A549 (cell line): ENCODE measurements around the gene MYRIP. TPM values are rescaled to one million over a fixed set of nuclear protein-coding genes. Genes with fewer than 3 reads are reported as not detected.

Source experiments
- ATAC-seq, 2 experiments: fragments of 200-7000 bp in 1 of 2; fragments of >200 bp in 1 of 2; cut with Nextera tagmentation in 1 of 2; cut with Tn5 transposase in 1 of 2; 3 replicates each; pipeline versions ENCODE4 v1.8.0 to v1.9.1; 2018 to 2020; ENCODE audit warnings: mild to moderate bottlenecking in 1 of 2, moderate library complexity in 1 of 2
- CTCF ChIA-PET: fragments of 300-600 bp; sonication (Branson Sonifier 250); formaldehyde crosslinking; extraction: SDS; loops from one replicate; lab custom pipeline; 2021; ENCODE audit warnings: antibody characterized with exemption, inconsistent platforms; lab: Yijun Ruan, JAX
- POLR2A ChIA-PET: fragments of 350-600 bp; formaldehyde crosslinking; extraction: SDS; loops from one replicate; lab custom pipeline; 2021; ENCODE audit warnings: antibody characterized with exemption, inconsistent platforms; lab: Yijun Ruan, JAX
- DNase-seq, 2 experiments: peaks; one replicate each; pipeline versions ENCODE4 v3.0.0 to v3.0.0-alpha.2; 2011 to 2016; ENCODE audit warnings: low read depth in 1 of 2, low spot score in 1 of 2
- FAIRE-seq: peaks from 2 replicates; lab custom pipeline; 2011; peaks lifted over from hg19 to GRCh38; lab: Jason Lieb, UNC
- H3K27ac ChIP-seq, 2 experiments: fragments of >200 bp; sonication (Bioruptor Twin); formaldehyde crosslinking; 3 replicates each; pipeline ENCODE4 v1.5.1; 2016 to 2017
- H3K4me1 ChIP-seq: fragments of >200 bp; sonication (Bioruptor Twin); formaldehyde crosslinking; 3 replicates; pipeline ENCODE4 v1.6.1; 2016
- H3K4me2 ChIP-seq: fragments of >200 bp; sonication (Bioruptor Twin); formaldehyde crosslinking; 3 replicates; pipeline ENCODE4 v1.6.1; 2016
- H3K4me3 ChIP-seq: fragments of >200 bp; sonication (Bioruptor Twin); formaldehyde crosslinking; 3 replicates; pipeline ENCODE4 v1.5.1; 2016
- H3K9me3 ChIP-seq: fragments of >200 bp; sonication (Bioruptor Twin); formaldehyde crosslinking; 3 replicates; pipeline ENCODE4 v1.6.1; 2016
- BHLHE40 ChIP-seq: IDR thresholded peaks from 2 replicates; pipeline ENCODE4 v1.6.1; 2012; ENCODE audit warnings: low read depth, low read length, inconsistent platforms
- CBX2 ChIP-seq: fragments of 200-600 bp; sonication (generic); IDR thresholded peaks from 2 replicates; pipeline ENCODE4 v1.6.1; 2016; ENCODE audit warnings: low read depth, mild to moderate bottlenecking, borderline replicate concordance
- CBX8 ChIP-seq: fragments of 200-600 bp; sonication (generic); IDR thresholded peaks from 2 replicates; pipeline ENCODE4 v1.6.1; 2016
- CHD2 ChIP-seq: fragments of 150-350 bp; IDR thresholded peaks from 2 replicates; pipeline ENCODE4 v1.6.1; 2014; ENCODE audit warnings: low read length; ENCODE audit not compliant: partially characterized antibody
- EHMT2 ChIP-seq: fragments of 200-600 bp; sonication (generic); IDR thresholded peaks from 2 replicates; pipeline ENCODE4 v1.6.1; 2016; ENCODE audit warnings: antibody characterized with exemption, low read depth, mild to moderate bottlenecking, moderate library complexity
- EP300 ChIP-seq, 2 experiments: fragments of >200 bp; sonication (Bioruptor Twin); formaldehyde crosslinking; IDR thresholded peaks; 2 replicates in 1 of 2; 3 replicates in 1 of 2; pipeline ENCODE4 v1.6.1; 2016 to 2017
- FOXS1 ChIP-seq: fragments of 250-450 bp; sonication (Bioruptor Pico); IDR thresholded peaks from 2 replicates; pipeline ENCODE4 v1.5.0; 2020; ENCODE audit warnings: mild to moderate bottlenecking, moderate library complexity
- GATA3 ChIP-seq: IDR thresholded peaks from 2 replicates; pipeline ENCODE4 v1.6.1; 2012; ENCODE audit warnings: borderline replicate concordance
- HES2 ChIP-seq: fragments of >200 bp; sonication (Bioruptor Twin); formaldehyde crosslinking; IDR thresholded peaks from 2 replicates; pipeline ENCODE4 v1.6.1; 2016
- HOXA7 ChIP-seq: fragments of 250-450 bp; sonication (Bioruptor Pico); IDR thresholded peaks from 2 replicates; pipeline ENCODE4 v1.5.0; 2020; ENCODE audit warnings: mild to moderate bottlenecking, moderate library complexity
- HOXB13 ChIP-seq: fragments of 250-450 bp; sonication (Bioruptor Pico); IDR thresholded peaks from 2 replicates; pipeline ENCODE4 v1.5.0; 2020; ENCODE audit warnings: low read depth, mild to moderate bottlenecking, moderate library complexity
- HOXB5 ChIP-seq: fragments of 250-450 bp; sonication (Bioruptor Pico); IDR thresholded peaks from 2 replicates; pipeline ENCODE4 v1.5.0; 2020; ENCODE audit warnings: mild to moderate bottlenecking, moderate library complexity
- JUN ChIP-seq, 2 experiments: fragments of >200 bp; sonication (Bioruptor Twin); formaldehyde crosslinking; IDR thresholded peaks; 2 replicates in 1 of 2; 3 replicates in 1 of 2; pipeline ENCODE4 v1.6.1; 2016 to 2017
- KDM1A ChIP-seq: fragments of 200-600 bp; sonication (generic); IDR thresholded peaks from 2 replicates; pipeline ENCODE4 v1.6.1; 2016; ENCODE audit warnings: low read depth, mild to moderate bottlenecking
- MAFK ChIP-seq: fragments of 450-650 bp; IDR thresholded peaks from 2 replicates; pipeline ENCODE4 v1.6.1; 2014; ENCODE audit not compliant: partially characterized antibody
- MAZ ChIP-seq: fragments of 150-350 bp; IDR thresholded peaks from 2 replicates; pipeline ENCODE4 v1.6.1; 2014; ENCODE audit warnings: antibody characterized with exemption, low read depth, low read length, borderline replicate concordance
- NR3C1 ChIP-seq: fragments of >200 bp; sonication (Bioruptor Twin); formaldehyde crosslinking; IDR thresholded peaks from 3 replicates; pipeline ENCODE4 v1.6.1; 2017
- PBX3 ChIP-seq: IDR thresholded peaks from 2 replicates; pipeline ENCODE4 v1.6.1; 2012
- SMC3 ChIP-seq: fragments of >200 bp; sonication (Bioruptor Twin); formaldehyde crosslinking; IDR thresholded peaks from 3 replicates; pipeline ENCODE4 v1.6.1; 2018; ENCODE audit warnings: inconsistent platforms
- TFCP2L1 ChIP-seq: fragments of 250-450 bp; sonication (Bioruptor Pico); IDR thresholded peaks from 2 replicates; pipeline ENCODE4 v1.5.0; 2021; ENCODE audit warnings: mild to moderate bottlenecking
- TP53 ChIP-seq: fragments of 250-450 bp; sonication (Bioruptor Pico); IDR thresholded peaks from 2 replicates; pipeline ENCODE4 v1.5.0; 2021; ENCODE audit warnings: mild to moderate bottlenecking, moderate library complexity
- ZFP36 ChIP-seq: fragments of 450-650 bp; IDR thresholded peaks from 2 replicates; pipeline ENCODE4 v1.6.1; 2014; ENCODE audit warnings: borderline replicate concordance; ENCODE audit not compliant: partially characterized antibody
- WGBS: methylation state at CpG from one replicate; pipeline ENCODE4 v1.1.6; 2017; ENCODE audit errors: missing lambda C conversion rate; 5-methylcytosine and 5-hydroxymethylcytosine counted together
- polyA plus RNA-seq, 4 experiments: library from polyadenylated mRNA; depleted of rRNA in 3 of 4; stranded (reverse); fragments of >200 nt; fragmentation: RNase III in 1 of 4; extraction: RNeasy Plus Mini Kit Qiagen cat#74134 plus additional on column Dnase treatment in 1 of 4; gene quantifications; 2 replicates in 3 of 4; 3 replicates in 1 of 4; pipeline ENCODE4 v1.2.3, GENCODE V29; 2011 to 2017
- TF ChIP-seq, protein P1 (sequence below): fragments of 450-650 bp; IDR thresholded peaks from 2 replicates; pipeline ENCODE4 v1.6.1; 2014; ENCODE audit warnings: antibody characterized with exemption
- TF ChIP-seq, protein P2 (sequence below): fragments of >200 bp; sonication (Bioruptor Twin); formaldehyde crosslinking; IDR thresholded peaks from 3 replicates; pipeline ENCODE4 v1.5.1; 2016

The MYRIP gene
- polyA plus RNA-seq, 2 of the 4 experiments (the other 2 are of a cell fraction) = not detected

- FAIRE-seq = no peak
- H3K4me2 ChIP-seq = no peak overlapping the region
- ChIA-PET POLR2A (no interaction called here), CTCF (no interaction called here)
- no peak for DNase-seq
- no peak overlapping the region for H3K4me3 ChIP-seq
- H3K4me1 ChIP-seq = no peaks in the 10 kb centered on the region
- TF ChIP-seq, protein P1, sequence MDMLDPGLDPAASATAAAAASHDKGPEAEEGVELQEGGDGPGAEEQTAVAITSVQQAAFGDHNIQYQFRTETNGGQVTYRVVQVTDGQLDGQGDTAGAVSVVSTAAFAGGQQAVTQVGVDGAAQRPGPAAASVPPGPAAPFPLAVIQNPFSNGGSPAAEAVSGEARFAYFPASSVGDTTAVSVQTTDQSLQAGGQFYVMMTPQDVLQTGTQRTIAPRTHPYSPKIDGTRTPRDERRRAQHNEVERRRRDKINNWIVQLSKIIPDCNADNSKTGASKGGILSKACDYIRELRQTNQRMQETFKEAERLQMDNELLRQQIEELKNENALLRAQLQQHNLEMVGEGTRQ = no peak
- TF ChIP-seq KDM1A (no peak), GATA3 (no peak), BHLHE40 (no peak), ZFP36 (no peak), NR3C1 (no peak), TFCP2L1 (no peak), HES2 (no peak), MAFK (no peak)
- no peak overlapping the region for H3K27ac ChIP-seq
- ATAC-seq = no peak
- no peaks in the 10 kb centered on the region for H3K9me3 ChIP-seq
- 3% methylated on average over 1 of the region's 1 CpG for WGBS
These were observed 82.7 kb downstream of the MYRIP start for GRCh38 chr3:39892068-39892467.

- DNase-seq (no peak), ATAC-seq (no peak)
These were observed 86.8 kb downstream of the MYRIP start for GRCh38 chr3:39896184-39896583.

More at GRCh38 chr3:39896184-39896583, 86.8 kb downstream of the MYRIP start:
- POLR2A ChIA-PET = no interaction called here
- Histone ChIP-seq H3K4me1 (no peaks in the 10 kb centered on the region), H3K9me3 (no peaks in the 10 kb centered on the region), H3K4me3 (no peak overlapping the region), H3K27ac (no peak overlapping the region), H3K4me2 (no peak overlapping the region)
- 13% methylated on average over 2 of the region's 2 CpGs for WGBS
- FAIRE-seq = no peak
- CTCF ChIA-PET = no interaction called here
- no peak for TF ChIP-seq BHLHE40
- TF ChIP-seq MAZ = no peak
- no peak for TF ChIP-seq HES2
- TF ChIP-seq SMC3 = no peak
- TF ChIP-seq, protein P2, sequence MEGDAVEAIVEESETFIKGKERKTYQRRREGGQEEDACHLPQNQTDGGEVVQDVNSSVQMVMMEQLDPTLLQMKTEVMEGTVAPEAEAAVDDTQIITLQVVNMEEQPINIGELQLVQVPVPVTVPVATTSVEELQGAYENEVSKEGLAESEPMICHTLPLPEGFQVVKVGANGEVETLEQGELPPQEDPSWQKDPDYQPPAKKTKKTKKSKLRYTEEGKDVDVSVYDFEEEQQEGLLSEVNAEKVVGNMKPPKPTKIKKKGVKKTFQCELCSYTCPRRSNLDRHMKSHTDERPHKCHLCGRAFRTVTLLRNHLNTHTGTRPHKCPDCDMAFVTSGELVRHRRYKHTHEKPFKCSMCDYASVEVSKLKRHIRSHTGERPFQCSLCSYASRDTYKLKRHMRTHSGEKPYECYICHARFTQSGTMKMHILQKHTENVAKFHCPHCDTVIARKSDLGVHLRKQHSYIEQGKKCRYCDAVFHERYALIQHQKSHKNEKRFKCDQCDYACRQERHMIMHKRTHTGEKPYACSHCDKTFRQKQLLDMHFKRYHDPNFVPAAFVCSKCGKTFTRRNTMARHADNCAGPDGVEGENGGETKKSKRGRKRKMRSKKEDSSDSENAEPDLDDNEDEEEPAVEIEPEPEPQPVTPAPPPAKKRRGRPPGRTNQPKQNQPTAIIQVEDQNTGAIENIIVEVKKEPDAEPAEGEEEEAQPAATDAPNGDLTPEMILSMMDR = no peak
- no peak for TF ChIP-seq TP53 (CRISPR knock-in tag)
- no peak for TF ChIP-seq HOXB13
- no peak for TF ChIP-seq EHMT2
- no peak for TF ChIP-seq PBX3
- TF ChIP-seq FOXS1 (CRISPR knock-in tag) = no peak
- TF ChIP-seq CHD2 = no peak
- no peak for TF ChIP-seq EP300 (IDR thresholded peaks at IDR 0.05)
- TF ChIP-seq HOXB5 (CRISPR knock-in tag) = no peak
- TF ChIP-seq CBX8 = no peak
- no peak for TF ChIP-seq HOXA7 (CRISPR knock-in tag)
- no peak for TF ChIP-seq JUN (IDR thresholded peaks at IDR 0.05)
- no peak for TF ChIP-seq CBX2
- no peak for TF ChIP-seq NR3C1
